Measurements from ENCODE around the gene SV2C.
"Not testable (repeated sequence)": the region's sequence is repeated elsewhere in the genome, so short reads cannot be mapped to it uniquely, and the experiment has no call there.

Gene SV2C

GRCh38 chr5:76342474-76342873, 259.3 kb downstream of the SV2C start:
- DNase-seq (ENCODE audit: low spot score), result no peak

GRCh38 chr5:76345582-76345981, 262.4 kb downstream of the SV2C start:
- no peak for DNase-seq (ENCODE audit: low spot score)

- no peak for DNase-seq (ENCODE audit: low spot score)
These were observed 268.0 kb downstream of the SV2C start for GRCh38 chr5:76351176-76351575.

- no peak for DNase-seq (ENCODE audit: low spot score)
These were observed 268.4 kb downstream of the SV2C start for GRCh38 chr5:76351577-76351976.

GRCh38 chr5:76356887-76357286, 273.7 kb downstream of the SV2C start:
- DNase-seq (ENCODE audit: low spot score), result no peak

GRCh38 chr5:76363352-76364225, 280.4 kb downstream of the SV2C start:
- no peak for DNase-seq (ENCODE audit: low spot score)

- DNase-seq (ENCODE audit: low spot score), result no peak
These were observed 281.0 kb downstream of the SV2C start for GRCh38 chr5:76364226-76364589.

- DNase-seq (ENCODE audit: low spot score), result no peak
These were observed 282.4 kb downstream of the SV2C start for GRCh38 chr5:76365561-76365960.

GRCh38 chr5:76366596-76366995, 283.4 kb downstream of the SV2C start:
- no peak for DNase-seq (ENCODE audit: low spot score)

GRCh38 chr5:76367623-76368371, 284.6 kb downstream of the SV2C start:
- DNase-seq (ENCODE audit: low spot score), result no peak

GRCh38 chr5:76368941-76369340, 285.8 kb downstream of the SV2C start:
- no peak for DNase-seq (ENCODE audit: low spot score)

GRCh38 chr5:76369668-76370067, 286.5 kb downstream of the SV2C start:
- DNase-seq (ENCODE audit: low spot score), result not testable (repeated sequence)

- DNase-seq (ENCODE audit: low spot score), result no peak
These were observed 288.8 kb downstream of the SV2C start for GRCh38 chr5:76371960-76372322.

- DNase-seq (ENCODE audit: low spot score), result no peak
These were observed 289.3 kb downstream of the SV2C start for GRCh38 chr5:76372323-76373054.

GRCh38 chr5:76376148-76376865, 293.1 kb downstream of the SV2C start:
- no peak for DNase-seq (ENCODE audit: low spot score)

GRCh38 chr5:76376866-76377230, 293.7 kb downstream of the SV2C start:
- DNase-seq (ENCODE audit: low spot score), result no peak

GRCh38 chr5:76378355-76378754, 295.2 kb downstream of the SV2C start:
- DNase-seq (ENCODE audit: low spot score), result no peak

GRCh38 chr5:76379316-76379715, 296.1 kb downstream of the SV2C start:
- no peak for DNase-seq (ENCODE audit: low spot score)

- no peak for DNase-seq (ENCODE audit: low spot score)
These were observed 296.7 kb downstream of the SV2C start for GRCh38 chr5:76379855-76380254.

- DNase-seq (ENCODE audit: low spot score), result no peak
These were observed 297.3 kb downstream of the SV2C start for GRCh38 chr5:76380346-76381066.

GRCh38 chr5:76383126-76383832, 300.1 kb downstream of the SV2C start:
- DNase-seq (ENCODE audit: low spot score), result no peak
